HG03354 (cell line): Measurements from ENCODE around the gene PPP1R13B.
"Not testable (repeated sequence)": the region's sequence is repeated elsewhere in the genome, so short reads cannot be mapped to it uniquely, and the experiment has no call there.

ENCODE experiments used
- ATAC-seq: cut with Tn5 transposase; IDR thresholded peaks from one replicate; pipeline ENCODE4 v1.9.1; 2021; ENCODE audit warnings: mild to moderate bottlenecking; ENCODE audit not compliant: unreplicated experiment, poor library complexity, severe bottlenecking

PPP1R13B gene

DNA sequence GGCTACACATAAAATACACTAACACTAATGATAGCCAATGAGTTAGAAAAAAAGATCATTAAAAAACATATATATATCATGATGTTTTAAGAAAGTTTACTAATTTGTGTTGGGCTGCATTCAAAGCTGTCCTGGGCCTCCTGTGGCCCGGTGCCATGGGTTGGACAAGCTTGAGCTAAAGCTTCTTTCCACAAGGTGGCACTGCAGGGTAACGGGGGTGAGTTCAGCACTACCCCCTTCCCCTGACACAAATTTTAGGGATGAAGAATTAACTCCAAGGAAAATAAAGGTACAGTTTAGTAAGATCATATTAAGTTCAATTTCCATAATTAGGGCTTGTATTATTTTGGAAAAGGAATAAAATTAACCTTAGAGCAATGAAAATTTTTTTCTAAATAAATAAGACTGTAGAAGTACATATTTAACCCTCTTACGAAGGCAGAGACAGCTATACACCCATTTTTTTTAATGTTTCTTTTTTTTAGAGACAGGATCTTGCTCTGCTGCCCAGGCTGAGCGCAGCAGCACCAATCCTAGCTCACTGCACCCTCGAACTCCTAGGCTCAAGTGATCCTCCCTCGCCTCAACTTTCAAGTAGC, 38.9 kb downstream of the PPP1R13B start:
- no peak for ATAC-seq

DNA sequence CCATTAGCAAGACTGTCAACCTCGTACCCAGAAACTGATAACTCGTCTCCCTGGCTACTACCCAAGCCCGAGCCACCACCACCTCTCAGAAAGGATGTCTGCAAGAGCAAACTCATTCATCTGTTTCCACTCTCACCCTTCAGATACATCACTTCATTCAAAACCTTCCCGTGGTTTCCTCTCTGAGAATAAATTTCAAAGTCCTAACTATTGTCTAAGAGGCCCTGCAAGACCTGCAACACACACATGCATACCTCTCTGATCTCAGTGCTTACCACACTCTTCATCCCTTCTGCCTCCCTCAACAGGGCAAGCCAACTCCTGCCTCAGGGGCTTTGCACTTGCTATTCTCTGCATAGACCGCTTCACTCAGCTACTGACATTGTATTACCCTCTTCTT, 40.6 kb downstream of the PPP1R13B start:
- no peak for ATAC-seq

DNA sequence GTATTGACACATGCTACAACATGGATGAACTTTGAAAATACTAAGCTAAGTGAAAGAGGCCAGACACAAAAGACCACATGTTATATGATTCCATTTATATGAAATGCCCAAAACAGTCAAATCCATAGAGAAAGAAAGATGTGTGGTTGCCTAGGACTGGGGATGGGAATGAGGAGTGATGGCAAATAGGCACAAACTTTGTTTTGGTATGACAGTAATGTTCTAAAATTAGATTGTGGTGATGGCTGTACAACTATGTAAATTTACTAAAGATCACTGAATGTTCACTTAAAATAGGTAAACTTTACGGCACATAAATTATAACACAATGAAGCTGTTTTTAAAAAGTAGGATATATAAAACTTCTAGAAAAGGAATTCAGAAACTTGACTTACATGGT, 41.7 kb downstream of the PPP1R13B start:
- ATAC-seq: no peak

DNA sequence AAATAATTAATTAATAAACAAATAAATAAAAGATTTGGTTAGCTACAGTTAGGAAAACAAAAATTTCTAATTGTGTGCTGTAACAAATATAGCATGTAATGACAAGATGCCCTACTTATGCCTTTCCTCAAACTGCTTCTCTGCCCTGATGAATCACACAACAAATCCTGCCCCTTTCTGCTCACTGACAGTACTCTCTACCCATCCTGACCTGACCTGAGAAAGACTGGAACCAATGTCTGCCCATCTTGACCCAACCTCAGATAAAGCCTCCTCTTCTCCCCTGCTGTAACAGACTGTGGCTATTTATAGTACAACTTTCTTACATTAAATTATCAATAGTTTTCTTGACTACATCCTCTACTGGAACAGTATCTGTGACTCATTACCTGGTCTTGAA, 43.7 kb downstream of the PPP1R13B start:
- no peak for ATAC-seq

DNA sequence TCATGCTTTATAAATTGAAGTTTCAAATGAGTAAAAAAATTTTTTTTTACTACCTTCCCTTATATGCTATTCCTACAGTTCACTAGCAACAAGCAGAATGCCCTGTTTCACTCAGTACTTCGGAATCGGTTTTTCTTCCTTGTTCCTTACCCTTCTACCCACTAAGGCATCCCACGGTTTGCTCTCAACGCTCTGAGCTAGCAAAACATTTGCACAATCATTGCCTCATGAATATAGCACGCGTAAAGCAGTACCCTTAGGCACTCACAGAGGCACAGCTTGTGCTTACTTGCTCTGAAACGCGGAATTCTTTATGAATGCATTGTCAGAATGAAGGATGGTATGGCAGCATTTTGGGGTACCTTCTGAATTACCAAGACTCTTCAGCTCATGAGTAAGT, 45.0 kb downstream of the PPP1R13B start:
- no peak for ATAC-seq

DNA sequence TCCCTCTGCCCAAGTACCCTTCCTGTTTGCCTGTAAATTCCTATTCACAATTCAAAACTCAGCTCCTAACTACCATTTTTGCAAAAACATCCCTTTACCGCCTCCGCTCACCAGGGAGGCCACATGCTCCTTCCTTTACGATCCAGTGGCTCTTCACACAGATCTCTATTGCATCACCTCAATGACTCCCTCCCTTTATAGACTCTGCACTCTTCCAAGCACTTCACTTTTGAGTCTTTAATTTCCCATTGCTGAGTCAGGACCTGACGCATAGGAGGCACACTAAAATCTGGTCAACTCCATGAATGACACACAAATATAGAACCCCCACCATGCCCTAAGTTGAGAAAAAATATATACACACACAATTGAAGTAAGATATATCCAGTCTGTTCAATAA, 45.9 kb downstream of the PPP1R13B start:
- no peak for ATAC-seq

DNA sequence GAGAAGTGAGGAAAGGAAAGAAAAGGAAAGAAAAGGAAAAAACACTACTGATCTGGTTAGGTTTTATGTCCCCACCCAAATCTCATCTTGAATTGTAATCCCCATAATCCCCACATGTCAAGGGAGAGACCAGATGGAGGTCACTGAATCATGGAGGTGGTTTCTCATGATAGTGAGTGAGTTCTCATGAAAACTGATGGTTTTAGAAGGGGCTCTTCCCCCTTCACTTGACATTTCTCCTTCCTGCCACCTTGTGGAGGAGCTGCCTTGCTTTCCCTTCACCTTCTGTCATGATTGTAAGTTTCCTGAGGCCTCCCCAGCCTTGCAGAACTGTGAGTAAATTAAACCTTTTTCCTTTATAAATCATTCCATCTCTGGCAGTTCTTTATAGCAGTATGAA, 54.2 kb downstream of the PPP1R13B start:
- ATAC-seq: not testable (repeated sequence)

DNA sequence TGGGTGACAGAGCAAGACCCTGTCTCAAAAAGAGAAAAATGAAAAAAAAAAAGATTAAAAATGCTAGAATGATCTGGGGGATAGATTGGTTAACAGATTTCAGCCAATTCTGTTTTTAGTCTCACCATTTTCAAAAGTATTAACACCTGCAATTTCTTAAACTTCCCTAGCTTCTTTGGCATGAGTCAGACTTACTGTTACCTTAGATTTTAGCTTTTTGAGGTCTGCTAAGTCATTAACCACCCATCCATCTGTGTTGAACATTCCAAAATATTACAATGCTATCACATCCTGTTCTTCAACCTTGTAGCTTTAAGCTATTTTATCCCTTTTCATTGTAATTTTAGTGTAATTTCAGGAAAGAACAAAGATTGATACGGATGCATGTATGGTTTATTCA, 59.3 kb downstream of the PPP1R13B start:
- ATAC-seq: no peak

DNA sequence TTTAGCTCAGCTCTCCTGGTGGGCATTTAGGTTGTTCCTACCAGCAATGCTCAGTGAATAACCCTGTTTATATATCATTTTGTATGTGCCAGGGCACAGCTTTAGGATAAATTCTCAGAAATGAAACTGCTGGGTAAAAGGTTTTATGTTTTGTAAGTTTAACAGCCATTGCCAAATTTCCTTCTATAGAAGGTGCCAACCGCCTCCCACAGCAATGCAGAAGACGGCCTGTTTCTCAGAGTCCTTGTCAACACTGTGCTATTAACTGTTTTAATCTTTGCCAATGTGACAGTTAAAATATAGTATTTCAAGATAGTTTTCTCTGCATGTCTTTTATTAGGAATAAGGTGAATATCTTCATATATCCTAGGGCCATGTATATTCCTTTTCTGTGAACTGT, 65.0 kb downstream of the PPP1R13B start:
- ATAC-seq: no peak

DNA sequence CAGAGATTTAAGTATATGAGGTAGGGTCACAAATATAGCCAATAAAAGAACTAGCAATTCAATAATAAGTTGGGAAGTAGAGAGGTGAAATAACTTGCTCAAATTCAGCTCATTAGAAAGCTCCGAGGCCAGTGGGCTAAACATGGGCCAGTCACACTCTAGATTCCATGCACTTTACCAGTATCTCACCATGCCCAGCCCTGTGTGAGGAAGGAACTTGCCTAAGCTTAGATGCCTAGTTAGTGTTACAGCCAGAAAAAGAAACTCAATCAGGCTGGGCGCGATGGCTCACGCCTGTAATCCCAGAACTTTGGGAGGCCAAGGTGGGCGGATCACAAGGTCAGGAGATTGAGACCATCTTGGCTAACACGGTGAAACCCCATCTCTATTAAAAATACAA, 71.1 kb downstream of the PPP1R13B start:
- not testable (repeated sequence) for ATAC-seq

DNA sequence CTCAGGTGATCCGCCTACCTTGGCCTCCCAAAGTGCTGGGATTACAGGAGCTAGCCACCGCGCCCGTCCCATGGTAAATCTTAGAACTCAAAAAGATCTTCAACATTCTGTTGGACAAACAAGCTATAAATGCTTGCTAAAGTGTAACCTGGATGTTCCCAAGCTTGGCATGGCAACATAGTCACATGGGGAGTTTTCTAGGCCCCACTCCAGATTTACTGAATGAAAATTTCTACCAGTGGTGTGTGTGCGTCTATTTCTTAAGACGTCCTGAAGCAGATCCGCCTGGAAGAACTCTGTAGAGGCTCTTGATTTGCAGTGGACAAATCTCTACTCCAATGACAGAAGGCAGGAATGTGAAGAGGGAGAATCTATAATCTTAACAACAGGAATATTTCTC, 71.9 kb downstream of the PPP1R13B start:
- ATAC-seq: no peak

DNA sequence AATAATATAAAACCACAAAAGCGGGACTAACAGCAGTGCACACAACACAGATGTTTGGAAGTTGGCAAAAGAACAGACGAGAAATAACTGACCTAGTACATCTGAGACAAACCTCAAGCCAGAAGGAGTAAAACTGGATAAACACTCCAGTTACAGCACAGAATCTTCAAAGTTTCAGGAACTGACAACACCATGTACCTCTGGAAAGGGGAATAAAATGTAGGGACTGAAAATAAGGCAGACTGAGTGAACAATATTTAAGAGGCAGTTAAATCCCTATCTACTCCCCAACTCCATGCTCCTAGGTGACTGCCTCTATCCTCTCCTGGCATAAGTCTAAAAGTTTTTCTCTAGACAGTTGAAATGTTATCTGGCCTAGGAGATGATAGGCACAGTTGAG, 73.9 kb downstream of the PPP1R13B start:
- no peak for ATAC-seq

DNA sequence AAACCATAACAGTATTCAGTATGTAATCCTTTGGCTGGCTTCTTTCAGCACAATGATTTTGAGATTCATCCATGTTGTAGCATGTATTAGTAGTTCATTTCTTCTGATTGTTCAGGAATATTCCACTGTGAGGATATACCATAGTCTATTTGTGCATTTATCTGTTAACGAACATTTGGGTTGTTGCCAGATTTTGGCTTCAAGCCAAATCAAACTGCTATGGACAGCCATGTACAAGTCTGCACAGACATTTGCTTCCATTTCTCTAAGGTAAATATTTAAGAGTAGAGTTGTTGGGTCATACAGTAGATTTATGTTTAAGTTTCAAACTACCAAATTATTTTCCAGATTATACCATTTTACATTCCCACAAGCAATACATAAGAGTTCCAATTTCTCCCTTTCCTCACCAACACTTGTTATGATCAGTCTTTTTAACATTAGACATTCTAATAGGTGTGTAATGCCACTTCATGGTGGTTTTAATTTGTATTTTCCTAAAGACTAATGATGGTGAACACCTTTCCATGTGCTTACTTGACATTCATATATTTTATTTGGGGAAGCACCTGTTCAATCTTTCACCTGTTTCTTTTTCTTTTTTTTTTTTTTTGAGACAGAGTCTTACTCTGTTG, 75.2 kb downstream of the PPP1R13B start:
- no peak for ATAC-seq

DNA sequence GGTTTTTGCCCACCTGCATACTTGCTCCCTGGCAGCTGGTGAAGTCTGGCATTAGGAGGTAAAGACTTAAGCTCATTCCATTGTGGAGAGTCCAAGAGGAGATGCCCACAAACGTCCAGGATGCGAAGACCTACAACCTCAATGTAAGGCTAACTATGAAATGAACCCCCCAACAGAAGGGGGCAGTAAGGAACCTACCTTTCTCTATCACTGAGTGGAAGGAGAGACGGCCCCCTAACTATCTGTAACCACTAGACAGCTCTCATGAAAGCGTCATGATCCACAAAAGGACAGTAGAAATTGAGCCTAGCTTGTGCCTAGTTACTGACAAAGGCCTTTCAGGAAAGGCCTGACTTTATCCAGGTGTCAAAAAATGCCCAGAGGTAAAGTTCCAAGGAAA, 76.5 kb downstream of the PPP1R13B start:
- ATAC-seq: no peak

DNA sequence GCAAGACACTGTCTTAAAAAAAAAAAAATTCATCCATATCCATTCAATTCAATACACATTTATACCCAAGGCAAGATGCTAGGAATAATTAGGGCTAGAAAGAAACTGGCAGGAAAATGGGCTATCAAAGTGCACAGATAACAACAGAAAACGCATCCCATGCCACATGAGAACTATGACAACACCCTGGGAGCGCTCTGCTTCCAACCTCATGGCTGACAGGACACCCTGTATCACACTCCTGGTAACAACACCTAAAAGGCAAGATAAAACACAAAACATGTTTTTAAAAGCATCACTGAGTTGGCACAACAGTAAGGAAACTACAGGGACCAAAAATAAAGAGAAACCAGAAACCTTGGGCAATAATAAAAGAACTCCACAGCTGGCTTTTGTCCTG, 76.9 kb downstream of the PPP1R13B start:
- ATAC-seq: no peak

DNA sequence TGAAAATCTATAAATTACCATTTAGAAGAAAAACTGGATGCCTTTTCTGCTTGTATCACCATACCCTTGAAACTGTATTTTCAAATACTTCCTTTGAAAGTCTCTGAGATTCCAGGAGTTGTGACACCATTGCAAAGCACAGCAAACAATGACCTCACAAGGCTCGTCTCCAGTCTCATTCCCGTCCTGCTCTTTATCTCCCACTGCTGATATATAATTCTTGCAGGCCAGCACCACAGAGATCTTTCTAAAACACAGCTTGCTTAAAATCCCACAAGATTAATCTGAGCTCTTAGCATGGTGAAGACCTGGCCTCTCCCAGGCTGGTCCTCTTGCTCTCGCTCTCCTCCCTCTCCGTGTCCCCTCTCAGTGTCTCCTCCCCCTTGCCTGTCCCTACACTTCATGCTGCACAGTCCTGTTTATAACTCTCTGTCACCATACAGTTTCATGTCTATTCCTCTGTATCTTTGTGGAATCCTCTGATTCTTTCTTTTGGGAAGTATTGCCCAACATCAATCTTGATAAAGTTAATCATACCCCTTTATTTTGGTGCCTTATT, 80.0 kb downstream of the PPP1R13B start:
- no peak for ATAC-seq

DNA sequence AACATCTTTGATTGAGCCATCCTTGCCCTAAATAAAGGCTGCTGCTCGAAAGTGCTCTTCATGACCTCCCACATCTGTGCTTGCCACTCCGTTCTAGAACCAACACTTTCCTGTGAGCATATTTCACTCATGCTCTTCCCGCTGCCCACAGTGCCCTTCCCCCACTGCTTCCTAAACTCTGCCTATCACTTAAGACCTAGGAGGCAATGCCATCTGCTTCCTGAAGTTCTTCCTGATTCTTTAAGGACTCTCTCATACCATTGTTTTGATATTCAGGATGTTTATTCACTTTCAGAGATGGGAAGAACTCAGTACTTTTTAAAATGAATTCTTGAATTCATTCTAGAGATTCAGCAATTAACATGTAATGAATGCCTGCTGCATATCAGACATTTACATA, 81.8 kb downstream of the PPP1R13B start:
- no peak for ATAC-seq

DNA sequence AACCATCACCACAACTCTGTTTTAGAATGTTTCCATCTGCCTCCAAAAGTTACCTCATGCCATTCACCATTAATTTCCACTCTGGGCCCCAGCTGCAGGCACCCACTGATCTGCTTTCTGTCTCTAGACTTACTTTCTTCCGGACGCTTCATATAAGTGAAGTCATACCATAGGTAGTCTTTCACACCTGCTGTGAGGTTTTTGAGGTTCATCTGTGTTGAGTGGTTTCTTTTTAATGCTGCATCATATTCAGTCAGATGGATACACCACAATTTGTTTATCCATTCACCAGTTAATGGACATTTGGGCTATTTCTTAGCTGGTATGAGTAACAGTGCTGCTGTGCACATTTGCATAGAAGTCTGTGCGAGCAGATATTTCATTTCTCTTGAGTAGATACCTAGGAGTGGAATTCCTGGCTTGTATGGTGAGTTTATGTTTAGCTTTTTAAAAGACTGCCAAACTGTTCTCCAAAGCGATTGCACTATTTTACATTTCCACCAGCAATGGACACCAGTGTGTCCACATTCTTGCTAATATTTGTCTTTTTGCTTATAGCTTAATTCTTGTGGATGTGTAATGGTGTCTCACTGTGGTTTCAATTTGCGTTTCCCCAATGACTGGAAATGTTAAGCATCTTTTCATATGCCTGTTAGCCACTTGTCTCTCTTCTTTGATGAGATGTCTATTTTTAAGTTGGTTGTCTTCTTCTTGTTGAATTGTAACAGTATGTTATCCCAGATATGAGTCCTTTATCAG, 83.5 kb downstream of the PPP1R13B start:
- peak; percentile 91 for ATAC-seq

DNA sequence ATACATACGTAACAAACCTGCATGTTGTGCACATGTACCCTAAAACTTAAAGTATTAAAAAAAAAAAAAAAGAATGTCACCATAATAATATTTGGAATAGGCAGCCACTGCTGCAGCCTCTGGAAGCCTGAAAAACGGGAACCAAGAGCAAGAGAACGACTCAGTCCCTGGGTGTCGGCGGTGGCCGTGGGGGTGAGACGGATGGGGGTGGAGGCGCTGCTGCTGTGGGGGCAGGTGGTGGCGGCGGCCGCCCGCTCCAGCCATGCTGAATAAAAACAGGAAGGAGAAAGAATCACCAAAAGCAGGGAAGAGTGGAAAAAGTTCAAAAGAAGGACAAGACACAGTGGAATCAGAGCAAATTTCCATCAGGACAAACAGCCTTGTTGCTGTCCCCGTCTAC, 84.8 kb downstream of the PPP1R13B start:
- ATAC-seq: no peak

DNA sequence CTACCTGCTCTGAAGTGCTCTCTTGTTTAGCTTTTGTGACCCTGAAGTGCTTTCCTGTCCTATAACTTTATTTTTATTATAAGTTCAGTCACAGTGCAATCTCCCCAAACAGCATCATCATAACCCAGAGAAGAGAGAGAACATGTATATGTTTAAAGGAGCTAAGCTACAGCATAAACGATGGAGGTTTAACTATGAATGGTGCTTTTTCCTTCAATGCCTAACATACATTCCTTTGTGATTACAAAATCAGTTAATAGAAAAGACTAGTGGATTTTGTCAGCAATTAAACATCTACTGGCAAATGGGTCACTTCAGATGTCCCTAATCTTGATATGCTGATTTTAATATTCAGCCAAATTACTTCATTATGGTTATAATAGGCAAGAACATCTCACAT, 85.3 kb downstream of the PPP1R13B start:
- ATAC-seq: no peak
